C4-2B (cell line): Measurements from ENCODE around the gene EPB41L2.

ENCODE experiments used
- ZFX ChIP-seq: fragments of 450-650 bp; IDR thresholded peaks from 2 replicates; pipeline ENCODE4 v1.6.1; 2017
- TF ChIP-seq, protein P1 (sequence below): fragments of 450-650 bp; conservative IDR thresholded peaks from 2 replicates; pipeline ENCODE4 v1.5.1; 2017; ENCODE audit warnings: mild to moderate bottlenecking

DNA sequence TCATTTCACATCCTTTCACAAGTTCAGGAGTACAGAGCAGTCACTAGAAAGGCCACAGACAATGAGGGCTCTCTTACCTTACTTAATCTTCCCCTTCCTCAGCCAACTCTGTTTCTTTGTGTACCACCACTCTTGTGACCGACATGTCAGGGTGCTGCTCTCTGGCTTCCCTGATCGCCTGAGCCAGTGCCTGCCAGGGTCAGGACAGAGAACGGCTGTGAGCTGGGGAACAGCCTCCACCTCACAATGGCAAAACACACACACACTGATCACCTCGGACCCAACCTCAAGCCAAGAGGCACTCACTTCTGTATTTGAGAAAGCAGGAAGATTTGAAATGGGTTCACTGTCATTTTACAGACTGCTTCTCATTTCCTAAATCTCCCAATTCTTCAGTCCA, 205.0 kb downstream of the EPB41L2 start:
- TF ChIP-seq, protein P1, sequence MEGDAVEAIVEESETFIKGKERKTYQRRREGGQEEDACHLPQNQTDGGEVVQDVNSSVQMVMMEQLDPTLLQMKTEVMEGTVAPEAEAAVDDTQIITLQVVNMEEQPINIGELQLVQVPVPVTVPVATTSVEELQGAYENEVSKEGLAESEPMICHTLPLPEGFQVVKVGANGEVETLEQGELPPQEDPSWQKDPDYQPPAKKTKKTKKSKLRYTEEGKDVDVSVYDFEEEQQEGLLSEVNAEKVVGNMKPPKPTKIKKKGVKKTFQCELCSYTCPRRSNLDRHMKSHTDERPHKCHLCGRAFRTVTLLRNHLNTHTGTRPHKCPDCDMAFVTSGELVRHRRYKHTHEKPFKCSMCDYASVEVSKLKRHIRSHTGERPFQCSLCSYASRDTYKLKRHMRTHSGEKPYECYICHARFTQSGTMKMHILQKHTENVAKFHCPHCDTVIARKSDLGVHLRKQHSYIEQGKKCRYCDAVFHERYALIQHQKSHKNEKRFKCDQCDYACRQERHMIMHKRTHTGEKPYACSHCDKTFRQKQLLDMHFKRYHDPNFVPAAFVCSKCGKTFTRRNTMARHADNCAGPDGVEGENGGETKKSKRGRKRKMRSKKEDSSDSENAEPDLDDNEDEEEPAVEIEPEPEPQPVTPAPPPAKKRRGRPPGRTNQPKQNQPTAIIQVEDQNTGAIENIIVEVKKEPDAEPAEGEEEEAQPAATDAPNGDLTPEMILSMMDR: no peak
- TF ChIP-seq ZFX: no peak
